SK-N-SH treated with all-trans-retinoic acid at 6 μM for 48 hours (cell line): ENCODE data around the gene MS4A4A.

Experiments
- OSR1 ChIP-seq: fragments of 250-450 bp; sonication (Bioruptor Pico); IDR thresholded peaks from 2 replicates; pipeline ENCODE4 v1.8.0; 2022; ENCODE audit warnings: moderate library complexity, mild to moderate bottlenecking, inconsistent platforms
- TCF4 ChIP-seq: fragments of 250-450 bp; sonication (Bioruptor Pico); IDR thresholded peaks from 2 replicates; pipeline ENCODE4 v1.8.0; 2021; ENCODE audit warnings: mild to moderate bottlenecking, moderate library complexity, borderline replicate concordance
- TSHZ2 ChIP-seq: fragments of 250-450 bp; sonication (Bioruptor Pico); IDR thresholded peaks from 2 replicates; pipeline ENCODE4 v1.5.0; 2020; ENCODE audit warnings: mild to moderate bottlenecking, moderate library complexity
- ZC3H10 ChIP-seq: fragments of 250-450 bp; sonication (Bioruptor Pico); IDR thresholded peaks from 2 replicates; pipeline ENCODE4 v1.5.1; 2021; ENCODE audit warnings: mild to moderate bottlenecking, moderate library complexity

- TF ChIP-seq TSHZ2 (CRISPR knock-in tag) (no peak), OSR1 (no peak), TCF4 (CRISPR knock-in tag) (no peak), ZC3H10 (CRISPR knock-in tag) (no peak)
Measured at GRCh38 chr11:60344146-60344545, 63.7 kb downstream of the MS4A4A start.
